DMS53 (cell line): ENCODE results near the gene PEX10.
A peak's percentile ranks its signal among the peaks of the same experiment; 100 is the strongest.

Experiments
- DNase-seq: peaks from one replicate; lab custom pipeline; 2025; lab: John Stamatoyannopoulos, UW

PEX10 gene

GRCh38 chr1:2386636-2387611 is 25.4 kb downstream of the PEX10 start:
- DNase-seq: no peak

- peak; percentile 61 for DNase-seq
These were observed 26.6 kb downstream of the PEX10 start for GRCh38 chr1:2385606-2386280.

DNA sequence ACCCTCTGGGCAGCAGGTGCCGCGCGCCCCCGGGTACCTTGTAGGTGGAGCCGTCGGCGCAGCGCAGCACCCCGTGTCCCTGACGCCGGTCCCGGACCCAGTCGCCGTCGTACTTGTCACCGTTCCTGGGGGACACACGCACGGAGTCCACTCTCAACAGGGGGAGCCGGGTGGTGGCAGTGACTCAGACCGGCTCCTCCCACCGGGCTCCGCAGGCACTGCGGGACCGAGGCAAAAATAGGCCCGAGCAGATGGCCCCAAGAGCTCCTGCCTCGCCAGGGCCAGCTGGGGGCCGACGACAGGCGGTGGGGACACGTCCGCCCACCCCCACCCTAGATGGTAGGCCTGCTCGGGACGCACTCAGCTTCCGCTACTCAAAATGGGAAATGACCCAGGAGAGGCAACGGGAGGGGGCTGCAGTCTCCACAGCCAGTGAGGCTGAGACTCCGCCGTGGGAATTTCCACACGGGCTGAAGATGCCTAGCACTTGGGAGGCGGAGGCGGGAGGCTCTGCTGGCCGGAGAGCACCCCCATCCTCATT is 27.4 kb downstream of the PEX10 start:
- DNase-seq: peak; percentile 42

DNA sequence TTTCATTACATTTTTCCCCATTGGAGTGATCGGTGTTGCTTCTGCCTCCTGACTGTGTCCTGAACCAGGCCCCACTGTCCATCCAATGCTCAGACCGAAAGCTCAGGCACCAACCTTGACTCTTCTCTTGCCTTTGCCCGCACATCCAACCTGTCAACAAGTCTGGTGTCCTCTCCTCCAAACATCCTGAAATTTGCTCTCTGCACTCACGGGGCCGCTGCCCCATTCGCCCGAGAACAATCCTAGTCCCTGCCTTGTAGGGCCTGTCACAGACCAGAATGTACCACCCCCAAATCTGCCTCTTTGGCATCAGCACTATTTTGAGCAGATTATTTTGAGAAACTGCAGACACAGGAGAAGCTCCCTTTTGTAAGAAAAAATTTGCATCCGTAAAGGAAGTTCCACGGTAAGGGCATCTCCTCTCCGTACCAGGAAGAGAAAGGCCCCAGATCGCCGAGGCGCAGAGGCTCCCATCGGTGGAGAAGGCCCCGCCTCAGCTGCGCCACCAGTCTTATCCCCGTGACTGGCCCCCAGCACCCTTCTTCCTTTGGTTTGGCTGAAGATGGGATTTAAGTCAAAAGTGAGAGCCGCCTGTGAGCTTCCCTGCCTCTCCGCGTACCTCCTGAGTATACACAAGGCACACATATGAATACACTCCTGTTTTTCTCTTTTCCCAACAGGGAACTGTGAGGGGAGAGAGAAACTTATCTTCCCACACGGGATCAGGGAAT is 28.1 kb downstream of the PEX10 start:
- no peak for DNase-seq

DNA sequence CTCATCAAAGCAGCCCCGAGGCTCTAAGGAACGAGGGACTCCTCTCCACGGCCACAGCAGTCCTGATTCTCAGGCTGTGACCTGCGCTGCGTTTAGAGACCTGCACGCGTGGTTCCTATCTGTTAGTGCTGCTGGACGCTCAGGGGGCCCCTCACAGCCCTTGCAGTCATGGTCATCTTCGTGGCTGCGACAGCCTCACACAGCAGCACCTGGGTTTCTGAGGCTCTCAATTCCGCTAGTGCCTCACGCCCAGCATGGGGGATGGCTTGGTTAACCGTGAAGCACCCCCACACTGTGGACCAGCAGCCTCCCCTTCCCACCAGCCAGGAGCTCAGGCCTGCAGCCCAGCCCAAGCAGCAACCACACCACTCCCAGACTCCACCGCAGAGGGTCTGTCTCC is 28.8 kb downstream of the PEX10 start:
- DNase-seq: no peak

GRCh38 chr1:2382621-2383361 is 29.6 kb downstream of the PEX10 start:
- DNase-seq: peak; percentile 77

- DNase-seq: peak; percentile 84
These were observed 30.4 kb downstream of the PEX10 start for GRCh38 chr1:2381741-2382620.

DNA sequence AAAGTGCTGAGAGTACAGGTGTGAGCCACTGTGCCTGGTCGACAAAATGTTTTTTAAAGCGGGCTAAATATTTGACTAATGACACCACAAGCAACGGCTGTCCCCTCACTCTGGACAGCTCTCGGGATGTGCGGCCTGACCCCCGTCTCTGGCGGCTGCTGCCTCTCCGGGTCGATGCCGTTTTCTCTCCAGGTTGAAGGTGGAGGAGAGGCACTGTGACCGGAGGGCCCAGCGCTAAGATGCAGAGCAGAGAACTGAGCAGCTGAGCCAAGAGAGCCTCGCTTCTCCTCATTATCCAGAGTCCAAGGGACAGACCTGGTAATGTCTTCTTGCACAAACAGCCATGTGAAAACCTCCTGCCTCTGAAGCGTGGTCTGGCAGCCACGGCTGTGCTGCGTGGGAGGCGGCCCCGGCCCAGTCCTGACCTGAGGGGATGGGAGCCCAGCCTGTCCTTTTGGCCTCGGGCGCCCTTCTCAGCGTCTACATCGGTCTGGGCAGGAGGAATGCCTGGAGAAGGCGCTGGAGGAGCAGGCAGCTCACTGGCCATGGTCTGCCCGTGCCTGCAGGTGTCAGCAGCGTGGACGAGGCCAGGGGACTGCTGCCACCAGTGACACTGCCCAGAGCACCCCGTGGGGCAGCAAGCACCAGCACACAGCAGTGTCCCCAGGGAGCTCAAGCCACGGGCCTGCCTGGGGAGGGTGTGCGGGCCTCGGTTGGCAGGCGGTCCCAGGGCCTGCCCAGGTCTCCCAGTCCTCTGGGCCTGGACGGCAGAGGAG is 31.4 kb downstream of the PEX10 start:
- DNase-seq: no peak

GRCh38 chr1:2379733-2380404 is 32.5 kb downstream of the PEX10 start:
- DNase-seq: no peak

DNA sequence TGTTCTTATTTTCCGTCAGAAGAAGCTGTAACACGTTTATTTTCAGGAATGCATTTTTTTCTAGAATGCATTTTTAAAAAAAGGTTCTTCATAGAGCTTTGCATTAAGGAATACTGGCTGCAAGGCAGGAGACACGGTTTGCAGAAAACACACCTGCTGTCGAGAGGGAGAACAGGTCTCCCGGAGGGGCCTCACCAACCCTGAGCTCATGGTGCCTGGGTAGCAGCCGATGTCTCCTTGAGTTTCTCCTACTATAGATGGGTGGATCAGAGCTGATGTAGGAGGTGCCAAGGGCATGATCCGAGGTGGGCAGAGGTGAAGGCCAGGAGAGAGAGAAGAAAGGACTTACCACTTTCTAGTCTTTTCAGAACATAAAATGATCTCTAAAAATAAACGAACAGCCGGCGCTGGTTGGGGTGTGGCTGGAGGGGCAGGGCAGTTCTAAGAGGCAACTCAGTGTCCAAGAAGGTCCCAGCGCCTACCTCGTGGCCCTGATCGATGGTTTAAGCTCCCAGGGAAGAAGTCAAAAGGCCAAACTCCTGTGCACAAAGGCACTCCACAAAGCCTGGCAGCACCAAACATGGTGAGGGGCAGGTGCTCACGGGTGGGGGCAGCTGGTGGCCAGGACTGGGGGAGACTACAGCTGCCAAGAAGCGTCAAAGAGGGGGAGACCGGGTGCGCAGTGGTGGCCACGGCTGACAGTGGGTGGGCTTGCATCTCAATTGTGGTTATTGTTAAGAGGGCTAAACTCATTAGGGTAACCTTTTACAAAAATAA is 33.2 kb downstream of the PEX10 start:
- DNase-seq: no peak

DNA sequence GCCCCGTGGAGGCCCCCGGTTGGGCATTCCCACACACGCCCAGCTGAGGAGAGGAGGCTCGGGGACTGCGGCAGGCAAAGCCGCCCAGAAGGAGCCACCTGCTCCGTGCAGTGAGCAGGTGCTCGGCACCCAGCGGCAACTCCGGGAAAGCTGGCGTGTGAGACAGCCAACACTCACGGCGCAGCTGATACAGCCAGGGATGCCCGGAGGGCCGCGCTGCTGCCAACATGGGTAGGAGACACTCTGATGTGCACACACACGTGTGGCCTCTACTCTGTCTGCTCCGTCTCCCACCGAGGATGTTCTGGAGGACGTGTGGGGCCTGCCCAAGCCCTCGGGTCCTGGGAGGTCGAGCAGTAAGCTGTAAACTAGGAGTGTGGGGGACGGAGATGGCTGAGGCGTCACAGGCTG is 33.9 kb downstream of the PEX10 start:
- peak; percentile 84 for DNase-seq

DNA sequence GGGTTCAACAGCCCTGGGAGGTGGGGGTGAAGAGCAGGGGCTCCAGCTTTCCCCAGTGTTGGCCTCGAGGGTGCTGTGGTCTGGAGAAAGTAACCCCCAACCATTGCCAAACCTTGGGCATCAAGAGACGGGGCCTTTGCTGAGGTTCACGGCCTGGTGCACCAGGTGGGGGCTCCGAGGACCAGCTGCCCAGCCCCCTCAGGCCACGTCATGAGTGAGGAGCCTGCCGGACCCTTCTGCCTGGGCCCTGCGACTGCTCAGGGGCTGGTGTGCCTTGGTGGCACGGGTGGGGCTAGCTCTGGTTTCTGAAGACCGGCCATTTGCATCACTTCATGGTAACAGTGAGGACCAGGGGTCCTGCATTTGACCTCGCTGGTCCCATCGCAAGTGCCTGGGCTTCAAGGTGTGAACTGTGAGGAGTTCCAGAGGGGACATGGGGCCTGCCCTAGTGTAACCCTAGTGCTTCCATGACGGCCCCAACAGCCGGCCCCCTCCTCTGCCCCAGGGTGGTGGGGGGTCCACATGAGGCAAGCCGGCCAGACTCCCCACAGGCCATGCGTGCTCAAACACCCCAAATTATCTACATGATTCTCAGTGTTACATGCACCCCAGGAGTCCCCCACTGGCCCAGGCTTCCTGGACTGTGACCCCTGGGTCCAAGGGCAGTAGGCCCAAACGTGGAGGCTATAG is 34.5 kb downstream of the PEX10 start:
- DNase-seq: no peak

- DNase-seq: peak; percentile 25
These were observed 35.3 kb downstream of the PEX10 start for GRCh38 chr1:2376931-2377672.

DNA sequence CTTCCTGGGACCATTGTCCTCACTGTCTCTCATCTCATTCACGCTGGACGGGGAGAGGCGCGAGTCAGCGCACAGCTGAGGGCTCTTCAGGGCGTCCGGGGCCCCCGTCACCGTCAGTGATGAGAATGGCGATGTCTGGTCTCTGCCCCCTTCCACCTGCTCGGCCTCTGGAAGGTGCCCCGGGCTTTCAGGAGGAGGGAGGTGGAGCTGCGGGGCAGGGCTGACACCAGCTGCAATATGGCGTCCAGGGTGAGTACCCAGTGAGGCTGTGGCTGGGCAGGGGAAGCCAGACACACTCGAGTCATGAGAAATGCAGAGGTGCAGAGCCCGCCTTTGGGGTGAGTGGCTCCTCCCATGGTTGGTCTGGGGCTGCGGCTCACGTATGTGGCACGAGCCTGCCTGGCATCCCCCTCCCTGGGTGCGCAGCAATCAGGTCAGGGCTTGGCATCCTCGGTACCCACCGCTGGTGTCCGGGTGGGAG is 36.1 kb downstream of the PEX10 start:
- DNase-seq: peak; percentile 30

GRCh38 chr1:2375923-2376260 is 36.5 kb downstream of the PEX10 start:
- DNase-seq: no peak

- no peak for DNase-seq
These were observed 37.0 kb downstream of the PEX10 start for GRCh38 chr1:2375246-2375922.
